ENCODE data around the gene CERK.

CERK gene

DNA sequence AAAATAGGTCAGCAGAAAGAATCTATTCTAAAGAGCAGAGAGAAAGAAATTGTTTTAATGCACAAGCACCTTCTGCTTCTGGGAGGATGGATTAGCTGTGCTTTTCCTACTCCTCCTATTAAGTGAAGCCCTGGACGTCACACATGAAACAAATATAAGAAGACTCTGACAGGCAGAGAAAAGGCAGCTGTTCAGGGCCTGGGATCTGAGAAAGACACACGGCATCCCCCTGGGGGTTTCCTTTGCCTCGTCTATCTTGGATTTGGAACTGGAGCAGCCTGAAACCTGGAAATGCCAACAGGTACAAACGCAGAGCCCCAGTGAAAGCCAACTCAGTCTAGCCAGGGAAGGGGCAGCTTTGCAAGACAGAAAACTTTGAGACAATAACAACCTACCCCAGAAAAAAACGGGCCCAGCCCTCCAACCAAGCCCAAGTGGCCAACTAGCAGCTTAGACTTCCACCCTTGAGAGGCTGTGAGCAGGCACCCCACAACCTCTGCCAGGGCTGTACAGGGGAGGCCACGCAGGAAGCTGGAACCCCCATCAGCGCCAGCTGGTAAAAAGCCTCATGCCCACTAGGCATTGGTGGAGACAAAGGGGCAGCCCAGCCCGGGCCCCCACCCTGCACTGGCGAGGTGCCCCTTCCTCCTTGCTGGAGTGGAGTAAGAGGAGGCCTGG, 7.3 kb downstream of the CERK start:
- no peak for DNase-seq

DNA sequence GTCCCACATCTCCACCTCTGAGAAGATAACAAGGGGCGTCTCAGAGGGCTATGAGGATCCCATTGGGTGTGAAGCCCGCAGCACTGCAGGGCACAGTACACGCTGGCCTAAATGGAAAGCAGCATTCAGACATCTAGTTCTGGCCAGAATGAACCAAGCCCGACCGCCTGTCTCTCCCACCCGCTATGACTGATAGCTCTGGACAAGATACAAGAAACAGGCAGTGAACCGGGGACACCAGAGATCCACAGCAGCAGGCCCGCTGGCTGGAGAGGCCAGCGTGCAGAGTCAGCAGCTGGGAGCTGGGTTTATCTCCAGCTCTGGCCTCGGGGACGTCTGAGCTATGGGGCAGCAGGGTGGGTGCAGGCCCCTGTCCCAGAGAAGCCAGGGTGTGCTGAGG, 9.6 kb downstream of the CERK start:
- no peak for DNase-seq

DNA sequence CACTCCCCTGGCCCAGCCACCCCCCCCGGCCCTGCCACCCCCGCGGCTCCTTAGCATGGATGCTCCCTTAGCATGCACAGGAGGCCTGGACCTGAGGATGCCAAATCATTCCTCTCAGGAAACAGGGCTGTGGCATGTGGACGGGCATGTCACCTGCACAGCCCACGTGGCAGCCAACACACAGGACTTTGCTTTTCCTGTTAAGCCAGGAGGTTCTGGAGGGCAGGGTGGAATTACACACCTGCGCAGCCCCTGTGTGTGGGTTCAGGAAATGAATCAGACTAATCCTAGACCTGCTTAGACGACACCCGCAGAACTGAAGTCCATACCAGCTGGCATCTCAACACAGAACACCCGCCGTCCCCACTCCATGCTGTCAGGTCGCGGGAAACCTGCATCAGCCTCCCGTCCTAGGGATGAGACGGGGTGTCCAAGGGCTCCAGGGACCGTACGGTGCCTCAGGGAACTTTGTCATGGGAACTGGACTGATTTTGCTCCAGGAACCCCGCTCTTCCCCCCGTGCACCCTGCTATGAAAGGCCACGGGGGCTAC, 10.2 kb downstream of the CERK start:
- DNase-seq = no peak

DNA sequence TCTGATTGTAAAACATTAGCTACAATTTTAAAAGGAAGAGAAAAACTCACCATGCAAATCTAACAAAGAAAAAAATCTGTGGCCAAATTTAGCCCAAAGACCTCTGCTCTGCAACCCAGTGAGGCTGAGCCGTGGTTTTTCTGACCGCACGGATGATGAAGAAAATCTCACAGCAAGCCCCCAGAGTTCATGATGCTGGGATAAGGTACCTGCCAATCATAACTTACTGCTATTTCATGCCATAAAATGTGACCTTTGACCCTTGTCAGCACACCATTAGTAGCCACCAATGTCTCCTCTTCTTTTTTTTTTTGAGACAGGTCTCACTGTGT, 11.1 kb downstream of the CERK start:
- no peak for DNase-seq

DNA sequence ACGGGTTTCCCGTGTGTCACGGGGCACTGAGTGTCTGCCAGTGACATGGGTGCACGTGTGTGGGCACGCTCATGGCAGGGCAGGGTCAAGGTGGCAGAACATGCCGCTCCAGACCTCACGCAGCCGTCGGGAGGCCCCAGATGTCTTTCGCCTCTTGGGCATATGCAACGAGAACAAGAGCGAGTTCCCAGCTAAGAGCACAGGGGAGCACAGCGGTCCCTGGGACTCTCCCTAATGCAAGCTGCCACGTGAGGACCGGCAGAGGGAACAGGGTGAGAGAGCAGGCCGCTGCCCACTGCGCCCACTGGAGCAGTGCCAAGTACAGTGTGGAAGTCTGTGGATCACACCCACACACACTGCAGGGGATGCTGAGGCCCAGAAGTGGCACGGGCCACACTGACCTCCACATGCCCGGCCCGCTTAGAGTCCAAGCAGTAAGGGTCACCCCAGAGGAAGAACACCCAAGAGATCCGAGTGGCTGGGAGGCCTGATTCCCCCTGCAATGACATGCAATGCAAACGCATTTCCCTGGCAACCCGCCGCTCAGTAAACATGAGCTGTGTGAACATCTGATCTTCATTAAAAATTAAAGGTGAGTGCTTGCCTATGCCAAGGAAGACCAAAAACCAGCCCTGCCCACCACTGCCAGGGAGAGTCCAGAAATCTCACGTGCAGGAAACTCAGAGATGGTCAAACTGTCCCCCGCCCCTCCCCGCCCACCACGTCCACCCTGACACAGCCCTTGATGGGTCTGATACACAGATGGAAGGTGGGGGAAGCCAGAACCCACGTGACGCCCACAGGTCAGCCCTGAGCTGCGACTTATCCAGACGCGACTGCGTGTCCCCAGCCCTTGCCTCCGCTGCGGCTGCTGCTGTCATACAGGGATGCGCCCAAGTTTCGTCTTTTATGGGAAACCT, 11.7 kb downstream of the CERK start:
- peak; percentile 87 for DNase-seq

DNA sequence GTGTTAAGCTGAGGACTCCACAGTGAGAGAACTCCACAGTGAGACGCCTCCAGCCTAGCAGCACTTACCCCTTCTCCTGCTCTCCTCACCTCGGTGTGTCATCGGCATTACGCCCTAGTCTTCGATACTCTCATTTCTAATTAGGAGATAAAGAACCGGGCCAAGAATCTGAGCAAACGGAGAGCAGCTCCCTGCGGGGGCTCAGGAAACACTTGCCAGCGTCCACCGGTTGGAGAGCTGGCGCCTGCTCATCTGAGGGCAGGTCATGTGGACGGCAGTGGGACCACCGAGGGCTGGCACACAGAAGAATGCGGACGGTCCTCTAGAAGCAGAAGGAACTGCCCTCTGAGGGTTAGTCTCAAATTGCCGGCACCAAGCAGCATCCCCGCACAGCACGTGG, 13.0 kb downstream of the CERK start:
- DNase-seq = no peak

DNA sequence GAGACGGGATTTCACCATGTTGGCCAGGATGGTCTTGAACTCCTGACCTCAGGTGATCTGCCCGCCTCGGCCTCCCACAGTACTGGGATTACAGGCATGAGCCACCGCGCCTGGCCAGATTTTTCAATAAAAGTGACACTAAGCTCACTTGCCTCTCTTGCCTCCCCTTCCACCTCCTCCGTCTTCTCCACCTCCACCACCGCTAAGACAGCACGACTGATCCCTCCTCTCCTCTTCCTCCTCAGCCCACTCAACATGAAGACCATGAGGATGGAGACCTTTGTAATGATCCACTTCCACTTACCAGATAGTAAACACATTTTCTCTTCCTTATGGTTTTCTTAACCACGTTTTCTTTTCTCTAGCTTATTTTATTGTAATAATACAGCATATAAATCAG, 14.2 kb downstream of the CERK start:
- no peak for DNase-seq

DNA sequence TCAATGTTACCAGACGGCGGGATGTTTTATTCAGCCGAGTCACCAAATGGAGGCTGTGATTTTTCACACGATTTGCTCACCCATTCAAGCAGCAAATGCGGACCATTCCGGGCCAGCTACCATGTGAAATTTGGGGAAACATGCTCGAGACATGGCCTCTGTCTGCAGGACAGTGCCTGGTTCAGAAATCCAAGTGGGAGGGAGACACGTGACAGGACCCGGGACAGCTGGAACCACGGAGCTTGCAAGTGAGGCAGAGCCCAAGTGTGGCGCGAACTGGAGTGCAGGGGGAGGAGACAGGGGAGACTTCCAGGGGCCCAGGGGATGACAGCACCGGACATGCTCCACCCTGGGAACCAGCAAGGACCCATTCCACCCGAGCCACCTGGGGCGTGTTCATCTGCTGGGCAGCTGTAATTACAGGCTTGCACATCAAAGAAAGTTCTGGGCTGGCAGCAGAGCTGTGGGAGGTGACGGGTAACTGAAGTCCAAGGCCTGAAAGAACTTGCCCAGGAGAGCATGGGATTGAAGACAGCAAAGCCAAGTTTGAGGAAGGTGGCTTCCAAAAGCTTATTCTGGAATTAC, 16.5 kb downstream of the CERK start:
- DNase-seq = no peak

DNA sequence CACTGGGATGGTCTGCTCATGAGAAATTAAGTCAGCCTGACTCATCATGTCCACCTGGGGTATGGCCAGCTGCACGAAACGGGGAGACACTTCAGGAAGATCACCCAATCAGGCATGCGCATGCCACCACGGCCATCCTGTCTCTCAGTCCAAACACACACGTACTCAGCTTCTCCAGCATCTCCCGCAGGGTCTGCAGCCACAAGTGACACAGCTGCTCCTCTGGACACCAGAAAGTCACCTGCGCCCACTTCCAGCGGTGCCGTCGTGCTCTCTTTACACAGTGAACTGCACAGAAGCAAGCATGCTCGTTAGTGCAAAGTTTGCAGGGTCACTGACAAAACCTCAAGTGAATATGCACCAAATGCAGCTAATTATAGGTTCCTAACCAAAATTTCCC, 18.1 kb downstream of the CERK start:
- no peak for DNase-seq

DNA sequence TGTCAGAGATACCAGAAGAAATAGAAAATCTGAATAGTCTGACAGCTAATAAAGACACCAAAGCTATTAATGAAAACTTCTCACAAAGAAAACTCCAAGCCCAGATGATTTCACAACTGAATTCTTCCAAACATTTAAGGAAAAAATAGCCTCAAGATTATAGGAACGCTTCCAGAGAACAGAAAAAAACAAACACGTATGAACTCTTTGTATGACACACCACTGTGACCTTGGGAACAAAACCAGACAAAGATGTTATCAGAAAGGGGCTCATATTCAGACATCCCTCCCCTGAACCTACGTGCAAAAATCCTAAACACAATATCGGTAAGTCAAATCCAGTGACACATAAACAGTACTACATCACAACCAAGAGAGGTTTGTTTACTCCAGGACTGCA, 23.5 kb downstream of the CERK start:
- DNase-seq = no peak

DNA sequence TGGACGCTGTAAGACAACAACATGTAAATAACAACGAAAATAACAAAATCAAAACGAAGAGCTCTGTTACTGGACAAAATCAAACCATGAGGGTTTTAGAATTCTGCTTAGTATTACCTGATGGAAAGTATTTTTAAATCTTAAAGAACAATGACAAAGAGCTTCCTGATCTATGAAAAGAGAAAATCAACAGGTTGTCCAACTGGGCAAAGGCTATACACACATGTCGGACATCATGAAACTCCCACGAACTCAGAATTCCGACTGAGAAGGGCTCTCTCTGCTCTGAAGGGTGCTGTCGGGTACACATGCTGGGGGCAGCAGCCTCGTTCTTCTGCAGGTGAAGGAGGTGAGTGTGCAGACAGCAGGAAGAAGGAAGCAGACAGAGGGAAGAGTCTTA, 25.8 kb downstream of the CERK start:
- no peak for DNase-seq

DNA sequence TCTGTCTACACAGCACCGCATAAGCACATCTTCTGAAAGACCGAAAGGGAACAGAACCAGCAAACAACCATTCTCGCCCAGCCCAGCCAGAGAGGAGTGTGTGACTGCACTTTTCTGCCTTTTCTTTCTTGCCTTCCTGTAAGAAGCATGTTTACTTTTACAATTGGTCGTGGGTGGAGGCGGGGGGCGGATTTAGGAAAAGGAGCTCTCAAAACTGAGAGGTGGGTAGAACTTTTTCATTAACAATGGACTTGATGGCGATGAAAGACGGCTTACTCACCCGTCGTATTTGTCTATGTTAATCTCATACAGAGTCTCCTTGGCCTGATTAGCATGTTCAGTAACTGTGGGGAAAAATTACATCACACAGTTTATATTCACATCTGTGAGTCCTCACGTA, 27.2 kb downstream of the CERK start:
- no peak for DNase-seq

DNA sequence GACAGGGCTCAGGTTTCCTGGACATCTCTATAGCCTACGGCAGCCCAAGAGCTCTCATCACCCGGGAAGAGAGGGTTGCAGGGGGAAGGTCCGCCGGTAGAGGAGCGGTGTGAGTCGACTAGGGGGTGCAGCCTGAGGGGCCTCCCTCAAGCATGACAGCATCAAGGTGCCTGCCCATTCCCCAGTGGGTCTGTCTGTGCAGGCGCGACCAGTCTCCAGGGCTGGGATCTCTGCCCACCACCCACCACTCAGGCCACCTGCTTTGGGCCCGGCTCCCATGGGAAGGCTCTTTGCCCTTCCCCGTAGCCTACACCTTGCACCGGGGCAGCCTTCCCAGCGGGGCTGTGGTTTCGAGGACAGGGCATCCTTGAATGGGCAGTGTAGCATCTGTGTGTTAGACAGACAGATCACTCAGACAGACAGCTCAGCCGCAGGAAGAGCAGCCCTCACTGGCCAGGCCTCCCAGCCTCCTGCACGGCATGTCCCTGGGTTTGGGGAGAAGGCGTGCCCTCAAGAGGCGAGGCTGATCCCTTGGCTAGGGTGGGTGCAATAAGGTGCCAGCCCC, 29.2 kb downstream of the CERK start:
- no peak for DNase-seq

DNA sequence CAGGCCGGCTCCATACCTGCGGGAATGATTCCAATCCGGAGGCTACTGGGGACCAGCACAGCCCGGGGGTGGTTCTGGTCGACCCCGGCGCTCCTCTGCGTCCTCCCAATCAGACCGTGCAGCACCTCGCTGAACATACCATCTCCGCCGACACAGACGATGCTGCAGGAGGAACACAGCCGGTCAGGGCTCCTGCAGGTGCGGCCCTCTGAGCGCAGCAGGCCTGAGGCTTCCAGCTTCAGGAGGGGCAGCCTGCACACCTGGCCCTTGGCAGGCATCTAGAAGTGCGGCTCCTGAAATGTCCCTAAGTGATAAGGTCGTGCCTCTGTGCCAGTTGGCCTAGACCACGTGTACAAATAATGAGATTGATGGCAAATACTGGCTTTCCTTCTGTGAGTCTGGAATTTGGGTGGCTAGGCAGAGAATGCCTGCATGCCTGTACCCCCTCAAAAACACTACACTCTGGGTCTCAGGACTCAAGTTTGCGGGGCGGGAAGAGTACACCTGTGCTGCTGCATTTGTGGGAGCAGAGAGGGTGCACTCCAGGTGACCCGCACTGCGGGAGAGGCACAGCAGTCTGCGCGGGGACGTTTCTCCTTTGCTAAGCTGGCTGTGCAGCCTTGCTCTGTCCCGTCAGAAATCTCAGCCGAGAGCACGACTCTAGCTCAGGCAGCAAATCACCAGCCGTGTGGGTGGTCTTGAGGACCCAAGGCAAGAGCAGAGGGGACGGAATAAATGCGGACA, 30.1 kb downstream of the CERK start:
- no peak for DNase-seq

DNA sequence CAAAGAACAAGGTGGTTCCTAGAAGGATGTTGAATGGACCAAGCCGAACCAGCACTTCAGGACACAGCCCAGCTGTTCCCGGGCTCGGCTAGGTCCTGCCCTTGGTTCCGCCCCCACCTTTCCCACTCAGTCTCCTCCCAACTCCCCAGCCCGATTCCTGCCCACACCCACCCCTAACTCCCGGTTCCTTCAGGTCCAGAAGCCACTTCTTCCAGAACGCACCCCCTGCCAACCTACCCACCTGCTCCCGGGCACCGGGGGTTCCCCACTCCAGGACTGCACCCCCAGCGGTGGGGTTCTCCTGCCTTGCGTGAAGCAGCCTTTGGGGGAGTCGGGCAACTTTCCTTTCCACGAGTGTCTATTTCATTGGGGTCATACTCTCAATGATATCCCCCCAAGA, 30.7 kb downstream of the CERK start:
- DNase-seq = no peak

DNA sequence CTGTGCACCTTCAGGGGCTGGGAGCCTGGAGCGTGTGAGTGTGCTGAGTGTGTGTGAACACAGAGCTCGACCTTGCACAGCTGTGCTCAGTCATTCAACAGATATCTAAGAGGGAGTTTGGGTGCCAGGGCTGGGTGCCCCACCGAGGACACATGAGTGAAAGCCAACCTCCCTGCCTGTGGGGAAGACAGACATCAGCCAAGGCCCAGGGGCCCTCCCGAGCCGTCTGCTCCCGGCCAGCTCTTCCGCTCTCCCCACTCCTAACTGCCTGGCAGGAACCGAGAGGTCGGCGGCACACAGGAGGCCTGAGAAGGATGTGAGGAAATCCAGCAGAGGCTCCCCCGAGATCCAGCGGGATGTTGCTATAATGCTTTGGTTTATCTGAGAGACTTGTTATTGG, 32.0 kb downstream of the CERK start:
- no peak for DNase-seq

DNA sequence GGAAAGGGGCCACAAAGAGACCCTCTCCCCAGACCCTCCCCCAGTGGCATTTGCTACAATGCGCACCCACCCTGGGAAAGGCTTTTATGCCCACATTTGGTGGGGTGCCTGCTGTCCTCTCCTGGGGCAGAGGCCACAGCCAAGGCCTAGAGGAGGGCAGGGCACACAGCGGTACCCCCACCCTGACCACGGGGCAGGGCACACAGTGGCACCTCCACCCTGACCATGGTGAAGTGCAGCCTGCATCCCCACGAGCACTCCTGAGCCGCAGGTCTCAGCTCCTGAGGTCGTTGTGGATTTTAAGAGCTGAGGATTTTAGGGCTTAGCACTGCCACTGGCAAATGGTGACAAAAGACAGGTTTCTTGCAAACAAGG, 34.1 kb downstream of the CERK start:
- DNase-seq = no peak

DNA sequence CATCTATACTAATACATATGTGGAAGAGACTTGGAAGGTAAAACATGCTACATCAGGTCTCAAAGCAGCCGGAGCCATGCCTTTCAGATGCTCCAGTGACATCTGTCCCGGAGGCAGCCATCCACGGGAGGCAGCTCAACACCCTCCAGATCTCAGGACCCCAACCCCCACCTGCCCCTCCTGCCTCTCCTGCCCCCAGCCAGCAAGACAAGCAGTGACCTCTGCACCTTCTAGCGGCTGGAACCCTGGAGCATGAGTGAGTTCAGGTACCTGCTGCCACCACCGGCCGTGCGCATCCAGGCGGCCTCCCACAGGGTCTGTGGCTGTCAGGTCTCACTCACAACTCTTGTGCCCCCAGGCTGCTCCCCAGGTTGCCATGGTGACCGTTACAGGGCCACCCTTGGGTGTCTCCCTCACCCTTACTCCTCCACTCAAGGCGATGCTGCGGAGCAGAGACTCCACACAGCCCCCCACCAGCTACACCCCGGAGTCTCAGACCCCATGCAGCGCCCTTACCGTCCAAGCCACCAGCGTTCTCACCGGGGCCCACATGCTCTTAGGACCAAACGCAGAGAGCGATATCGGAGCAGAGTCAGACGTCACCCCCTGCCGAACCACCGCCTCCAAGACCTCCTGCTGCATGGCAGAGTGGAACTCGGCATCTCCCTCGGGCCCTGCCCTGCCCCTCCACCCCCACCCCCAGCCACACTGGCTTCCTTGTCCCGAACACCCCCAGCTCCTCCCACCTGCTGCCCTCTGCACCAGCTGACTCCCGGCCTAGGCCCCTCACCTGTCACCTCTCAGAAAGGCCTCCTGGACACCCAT, 34.7 kb downstream of the CERK start:
- no peak for DNase-seq

DNA sequence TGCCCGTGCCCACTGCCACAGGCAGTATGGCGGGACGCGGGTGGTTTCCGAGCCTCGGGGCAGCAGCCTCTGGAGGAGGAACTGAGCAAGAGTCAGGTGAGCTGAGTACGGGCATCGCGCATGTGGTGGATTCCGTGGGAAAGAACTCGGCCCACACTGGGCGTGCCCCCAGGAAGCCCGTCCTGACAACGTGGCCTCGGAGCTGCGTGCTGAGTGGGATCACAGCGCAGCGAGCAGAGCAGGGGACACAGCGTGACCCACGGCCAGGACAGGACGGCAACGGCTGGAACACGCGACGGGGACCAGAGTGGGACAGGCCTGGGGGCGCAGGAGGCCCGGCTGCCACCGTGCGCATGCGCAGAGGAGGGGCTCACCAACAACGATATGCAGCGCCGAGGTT, 36.8 kb downstream of the CERK start:
- DNase-seq = no peak

DNA sequence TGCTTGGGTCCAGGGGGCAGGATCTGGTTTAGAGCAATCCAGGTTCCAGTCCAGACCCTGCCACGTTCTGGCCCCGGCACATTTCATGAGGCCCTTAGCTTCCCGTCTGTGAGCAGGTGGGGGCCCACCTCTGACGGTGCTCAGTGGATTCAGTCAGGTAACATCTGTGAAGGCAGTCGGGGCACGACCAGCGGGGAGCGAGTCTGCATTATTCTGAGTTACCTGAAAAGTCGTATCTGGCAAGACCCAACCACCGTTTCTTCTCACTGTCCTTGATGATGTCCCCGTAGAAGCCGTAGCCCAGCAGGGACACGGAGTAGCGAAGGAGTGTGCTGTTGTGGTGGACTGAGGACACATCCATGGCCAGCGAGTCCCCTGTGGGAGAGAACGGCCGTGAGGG, 39.0 kb downstream of the CERK start:
- no peak for DNase-seq

DNA sequence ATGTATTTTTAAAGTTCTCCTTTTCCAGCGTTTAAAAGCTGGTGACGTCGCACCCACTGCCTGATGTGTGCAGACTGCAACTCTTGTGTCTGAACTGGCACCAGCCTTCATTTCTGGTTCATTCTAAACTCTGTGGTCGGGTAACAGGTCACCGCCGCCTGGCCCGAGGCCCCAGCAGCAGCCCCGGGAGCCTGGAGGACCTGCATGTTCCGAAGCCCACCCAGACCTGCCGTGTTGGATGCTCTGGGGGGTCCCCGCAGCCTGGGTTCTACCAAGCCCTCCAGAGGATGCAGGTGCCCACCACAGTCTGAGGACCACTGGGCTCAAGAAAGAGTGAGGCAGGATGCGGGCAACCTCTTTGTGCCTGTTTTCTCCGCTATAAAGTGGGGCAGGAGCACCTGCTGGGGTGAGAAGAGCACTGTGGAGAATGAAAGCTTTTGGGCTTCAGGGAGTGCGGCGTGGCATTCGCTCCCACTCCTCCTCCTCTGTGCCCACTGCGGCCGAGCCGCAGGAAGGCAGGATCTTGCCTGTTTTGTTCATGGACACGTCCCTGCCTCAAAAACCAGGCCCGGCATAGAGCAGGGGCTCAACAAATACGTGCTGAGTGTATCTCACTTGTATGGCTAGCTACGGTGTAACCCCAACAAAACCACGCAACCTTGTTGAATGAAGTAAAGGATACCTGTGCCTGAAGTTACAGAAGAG, 40.1 kb downstream of the CERK start:
- DNase-seq = no peak

Data from NCI-H2029 (cell line).